ENCODE results near the gene PARD3B. TPM values are rescaled to one million over a fixed set of nuclear protein-coding genes. Genes with fewer than 3 reads are reported as not detected.

PARD3B gene
- total RNA-seq, 1 experiment from 2014 or later: 3.6 TPM

DNA sequence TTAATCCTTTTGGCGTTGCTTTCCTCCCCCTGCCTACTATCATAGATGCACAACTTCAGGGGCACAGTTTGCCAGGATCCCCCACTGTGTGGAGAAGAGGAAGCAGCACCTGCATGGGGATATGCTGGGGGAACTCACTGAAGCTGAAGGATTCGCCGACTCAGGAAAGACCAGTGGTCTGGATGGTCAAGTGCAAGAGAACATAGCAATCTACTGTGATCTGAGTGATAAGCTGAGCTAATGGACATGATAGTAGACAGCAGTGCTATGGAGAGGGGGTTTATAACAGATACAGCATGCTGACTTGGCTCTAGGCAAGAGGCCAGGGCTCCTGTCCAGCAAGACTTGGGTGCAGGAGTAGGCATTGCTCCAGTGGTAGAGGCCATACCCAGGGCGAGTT is 1012.6 kb downstream of the PARD3B start:
- POLR2A ChIA-PET: no interaction called here
- no TSS peak for BruUV-seq (replicated peaks)
- Histone ChIP-seq H3K4me1 (ENCODE audit: control insufficient read depth, insufficient read depth, low read length) (no peaks in the 10 kb centered on the region), H3K36me3 (ENCODE audit: control insufficient read depth, insufficient read depth, low read length) (no peaks in the 10 kb centered on the region), H3K4me3 (ENCODE audit: low read depth in 2 of 2, low read length in 2 of 2) (no peak overlapping the region), H3K9me3 (ENCODE audit: control insufficient read depth, insufficient read depth, low read depth, low read length) (no peaks in the 10 kb centered on the region), H3K27me3 (ENCODE audit: control insufficient read depth, insufficient read depth, low read length) (no peaks in the 10 kb centered on the region), H3K27ac (ENCODE audit: low read length) (no peak overlapping the region)
- DNase-seq (ENCODE audit: low read depth, low spot score): no peak
- in situ Hi-C loops (cut with HindIII; ENCODE audit: low pct_unique_long_range_greater_than_20kb, low sequenced_read_pairs) (no loop called here), intact Hi-C loops (cut with micrococcal nuclease; ENCODE audit: unreplicated experiment) (no loop called here)
- no peak for TF ChIP-seq SIN3A (IDR thresholded peaks at IDR 0.05; ENCODE audit: borderline replicate concordance, insufficient read depth, low read depth, low read length)
- no peak for TF ChIP-seq TCF7L2 (IDR thresholded peaks at IDR 0.05; ENCODE audit: low read depth, low read length)
- TF ChIP-seq REST (IDR thresholded peaks at IDR 0.05; ENCODE audit: insufficient read depth in 1 of 2, low read depth in 2 of 2, low read length in 1 of 2): no peak
- TF ChIP-seq, protein P1, sequence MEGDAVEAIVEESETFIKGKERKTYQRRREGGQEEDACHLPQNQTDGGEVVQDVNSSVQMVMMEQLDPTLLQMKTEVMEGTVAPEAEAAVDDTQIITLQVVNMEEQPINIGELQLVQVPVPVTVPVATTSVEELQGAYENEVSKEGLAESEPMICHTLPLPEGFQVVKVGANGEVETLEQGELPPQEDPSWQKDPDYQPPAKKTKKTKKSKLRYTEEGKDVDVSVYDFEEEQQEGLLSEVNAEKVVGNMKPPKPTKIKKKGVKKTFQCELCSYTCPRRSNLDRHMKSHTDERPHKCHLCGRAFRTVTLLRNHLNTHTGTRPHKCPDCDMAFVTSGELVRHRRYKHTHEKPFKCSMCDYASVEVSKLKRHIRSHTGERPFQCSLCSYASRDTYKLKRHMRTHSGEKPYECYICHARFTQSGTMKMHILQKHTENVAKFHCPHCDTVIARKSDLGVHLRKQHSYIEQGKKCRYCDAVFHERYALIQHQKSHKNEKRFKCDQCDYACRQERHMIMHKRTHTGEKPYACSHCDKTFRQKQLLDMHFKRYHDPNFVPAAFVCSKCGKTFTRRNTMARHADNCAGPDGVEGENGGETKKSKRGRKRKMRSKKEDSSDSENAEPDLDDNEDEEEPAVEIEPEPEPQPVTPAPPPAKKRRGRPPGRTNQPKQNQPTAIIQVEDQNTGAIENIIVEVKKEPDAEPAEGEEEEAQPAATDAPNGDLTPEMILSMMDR (IDR thresholded peaks at IDR 0.05): no peak
- TF ChIP-seq POLR2AphosphoS5 (IDR thresholded peaks at IDR 0.05; ENCODE audit: low read depth, low read length): no peak
- CTCF ChIA-PET: no interaction called here
- no peak for ATAC-seq

DNA sequence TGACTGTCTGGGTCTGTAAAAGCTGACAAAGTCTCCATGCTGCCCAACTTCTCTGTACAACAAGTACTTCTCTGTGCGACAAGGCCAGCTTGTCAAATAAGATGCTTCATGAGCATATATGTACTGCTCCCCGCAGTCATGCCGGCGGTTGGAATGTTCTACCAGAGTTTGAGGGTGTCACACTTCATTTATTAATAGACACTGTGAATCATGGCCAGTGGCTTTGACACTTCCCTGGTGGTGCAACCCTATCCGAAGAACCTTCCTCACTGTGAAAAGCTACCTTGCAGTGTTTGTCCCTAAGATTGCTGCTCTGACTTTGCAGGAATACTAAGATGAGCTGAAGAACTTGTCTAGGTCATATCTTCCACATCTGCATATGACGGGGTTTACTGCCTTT is 1016.2 kb downstream of the PARD3B start:
- no peaks in the 10 kb centered on the region for H3K4me1 ChIP-seq (ENCODE audit: control insufficient read depth, insufficient read depth, low read length)
- BruUV-seq (replicated peaks): no TSS peak
- ATAC-seq (no peak), DNase-seq (ENCODE audit: low read depth, low spot score) (no peak)
- intact Hi-C loops (cut with micrococcal nuclease; ENCODE audit: unreplicated experiment): no loop called here
- ChIA-PET CTCF (no interaction called here), POLR2A (interaction anchor here (0.5 kb wide), 1 partner anchor 662 kb away, joined by 3 read pairs; no protein-coding TSS in a partner anchor)
- no peaks in the 10 kb centered on the region for H3K27me3 ChIP-seq (ENCODE audit: control insufficient read depth, insufficient read depth, low read length)
- H3K36me3 ChIP-seq (ENCODE audit: control insufficient read depth, insufficient read depth, low read length): no peaks in the 10 kb centered on the region
- TF ChIP-seq REST (IDR thresholded peaks at IDR 0.05; ENCODE audit: insufficient read depth in 1 of 2, low read depth in 2 of 2, low read length in 1 of 2) (no peak), SIN3A (IDR thresholded peaks at IDR 0.05; ENCODE audit: borderline replicate concordance, insufficient read depth, low read depth, low read length) (no peak)
- no peak overlapping the region for H3K4me3 ChIP-seq (ENCODE audit: low read depth in 2 of 2, low read length in 2 of 2)
- no peaks in the 10 kb centered on the region for H3K9me3 ChIP-seq (ENCODE audit: control insufficient read depth, insufficient read depth, low read depth, low read length)
- H3K27ac ChIP-seq (ENCODE audit: low read length): no peak overlapping the region
- in situ Hi-C loops (cut with HindIII; ENCODE audit: low pct_unique_long_range_greater_than_20kb, low sequenced_read_pairs): no loop called here

All from Panc1 (cell line).